HT-29 (cell line): ENCODE results near the gene CCNT2. TPM values are rescaled to one million over a fixed set of nuclear protein-coding genes. Genes with fewer than 3 reads are reported as not detected.
"Not testable (repeated sequence)": the region's sequence is repeated elsewhere in the genome, so short reads cannot be mapped to it uniquely, and the experiment has no call there.

ENCODE experiments used
- DNase-seq: peaks from one replicate; pipeline ENCODE4 v3.0.0-alpha.2; 2015; ENCODE audit warnings: low spot score
- total RNA-seq: library from RNA; depleted of rRNA; stranded (reverse); fragments of >200 nt; shearing (Covaris generic); gene quantifications from 2 replicates; pipeline ENCODE4 v1.2.3, GENCODE V29; 2014; rRNA removed

The CCNT2 gene
- total RNA-seq, 1 experiment from 2014 or later = 15.1 TPM

- no peak for DNase-seq
Observed at GRCh38 chr2:134975281-134976009, 56.8 kb downstream of the CCNT2 start.

GRCh38 chr2:134976074-134976702, 57.6 kb downstream of the CCNT2 start:
- DNase-seq = no peak

GRCh38 chr2:134977104-134977503, 58.5 kb downstream of the CCNT2 start:
- not testable (repeated sequence) for DNase-seq

- DNase-seq = no peak
Observed at GRCh38 chr2:134979221-134979620, 60.6 kb downstream of the CCNT2 start.

GRCh38 chr2:134980639-134981038, 62.0 kb downstream of the CCNT2 start:
- DNase-seq = no peak

GRCh38 chr2:134982603-134983002, 64.0 kb downstream of the CCNT2 start:
- DNase-seq = no peak

GRCh38 chr2:134985061-134985460, 66.4 kb downstream of the CCNT2 start:
- no peak for DNase-seq

- peak; percentile 52 for DNase-seq
Observed at GRCh38 chr2:134988994-134989605, 70.5 kb downstream of the CCNT2 start.

- no peak for DNase-seq
Observed at GRCh38 chr2:134999521-134999920, 80.9 kb downstream of the CCNT2 start.

- DNase-seq = no peak
Observed at GRCh38 chr2:135002836-135003235, 84.2 kb downstream of the CCNT2 start.

- peak; percentile 80 for DNase-seq
Observed at GRCh38 chr2:135004005-135004746, 85.6 kb downstream of the CCNT2 start.

- DNase-seq = no peak
Observed at GRCh38 chr2:135005753-135006152, 87.1 kb downstream of the CCNT2 start.

Other genes starting within 250 kb of the CCNT2 start
- gene TMEM163, start 199.8 kb upstream of the CCNT2 start, total RNA-seq = not detected in 2 replicates
- not detected in 2 replicates for gene ACMSD, start 80.2 kb upstream of the CCNT2 start, total RNA-seq
- not detected in 2 replicates for gene MAP3K19, start 128.6 kb downstream of the CCNT2 start, total RNA-seq
- 14.7 and 15.6 TPM in 2 replicates for gene RAB3GAP1, start 133.5 kb downstream of the CCNT2 start, total RNA-seq